ENCODE measurements around the gene SNTB2. TPM values are rescaled to one million over a fixed set of nuclear protein-coding genes. Genes with fewer than 3 reads are reported as not detected.
A peak's percentile ranks its signal among the peaks of the same experiment; 100 is the strongest.
"Not testable (repeated sequence)": the region's sequence is repeated elsewhere in the genome, so short reads cannot be mapped to it uniquely, and the experiment has no call there.

Gene SNTB2
- polyA plus RNA-seq, 1 experiment = 50.5 TPM

DNA sequence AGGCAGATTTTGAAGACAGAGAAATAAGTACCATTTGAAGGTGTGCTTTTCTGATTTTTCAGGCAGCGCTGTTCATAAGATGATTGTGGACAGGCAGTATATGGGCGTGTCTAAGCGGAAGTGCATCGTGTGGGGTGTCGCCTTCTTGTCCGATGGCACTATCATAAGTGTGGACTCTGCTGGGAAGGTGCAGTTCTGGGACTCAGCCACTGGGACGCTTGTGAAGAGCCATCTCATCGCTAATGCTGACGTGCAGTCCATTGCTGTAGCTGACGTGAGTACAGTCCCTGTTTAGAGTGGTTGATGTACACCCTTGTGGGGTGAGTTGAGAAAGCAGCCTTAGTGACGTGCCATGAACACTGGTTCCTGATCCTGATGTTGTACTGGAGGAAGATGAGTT, 43.8 kb upstream of the SNTB2 start:
- H3K27me3 ChIP-seq (ENCODE audit: control insufficient read depth, insufficient read depth, low read length) = no peaks in the 10 kb centered on the region
- no peak for DNase-seq (ENCODE audit: low read depth)
- peaks cover 8% of the 10 kb centered on the region for H3K36me3 ChIP-seq (ENCODE audit: control insufficient read depth, insufficient read depth, low read length)
- ChIA-PET CTCF (no interaction called here), POLR2A (no interaction called here)
- H3K4me3 ChIP-seq (ENCODE audit: low read depth, low read length) = no peak overlapping the region
- TF ChIP-seq, protein P1, sequence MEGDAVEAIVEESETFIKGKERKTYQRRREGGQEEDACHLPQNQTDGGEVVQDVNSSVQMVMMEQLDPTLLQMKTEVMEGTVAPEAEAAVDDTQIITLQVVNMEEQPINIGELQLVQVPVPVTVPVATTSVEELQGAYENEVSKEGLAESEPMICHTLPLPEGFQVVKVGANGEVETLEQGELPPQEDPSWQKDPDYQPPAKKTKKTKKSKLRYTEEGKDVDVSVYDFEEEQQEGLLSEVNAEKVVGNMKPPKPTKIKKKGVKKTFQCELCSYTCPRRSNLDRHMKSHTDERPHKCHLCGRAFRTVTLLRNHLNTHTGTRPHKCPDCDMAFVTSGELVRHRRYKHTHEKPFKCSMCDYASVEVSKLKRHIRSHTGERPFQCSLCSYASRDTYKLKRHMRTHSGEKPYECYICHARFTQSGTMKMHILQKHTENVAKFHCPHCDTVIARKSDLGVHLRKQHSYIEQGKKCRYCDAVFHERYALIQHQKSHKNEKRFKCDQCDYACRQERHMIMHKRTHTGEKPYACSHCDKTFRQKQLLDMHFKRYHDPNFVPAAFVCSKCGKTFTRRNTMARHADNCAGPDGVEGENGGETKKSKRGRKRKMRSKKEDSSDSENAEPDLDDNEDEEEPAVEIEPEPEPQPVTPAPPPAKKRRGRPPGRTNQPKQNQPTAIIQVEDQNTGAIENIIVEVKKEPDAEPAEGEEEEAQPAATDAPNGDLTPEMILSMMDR (IDR thresholded peaks at IDR 0.05; ENCODE audit: insufficient read depth, low read depth, low read length) = no peak

DNA sequence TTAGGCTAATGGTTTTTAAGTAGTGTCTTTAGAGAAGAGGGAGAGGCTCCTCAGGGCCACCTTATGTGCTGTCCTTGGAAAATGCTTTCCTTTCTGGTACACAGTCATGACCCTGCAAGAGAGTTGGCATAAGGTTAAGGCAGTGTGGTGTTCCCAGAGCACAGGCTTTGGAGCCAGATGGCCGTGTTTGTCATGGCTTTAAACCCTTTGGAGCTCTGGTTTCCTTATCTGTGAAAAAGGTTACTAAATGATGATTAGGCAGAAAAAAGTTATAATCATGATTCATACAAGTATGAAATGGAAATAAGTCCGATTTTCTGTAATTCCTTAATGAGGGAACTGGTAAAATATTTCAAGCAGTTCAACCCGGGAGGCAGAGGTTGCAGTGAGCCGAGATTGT, 41.3 kb upstream of the SNTB2 start:
- H3K27me3 ChIP-seq (ENCODE audit: control insufficient read depth, insufficient read depth, low read length) = no peaks in the 10 kb centered on the region
- H3K36me3 ChIP-seq (ENCODE audit: control insufficient read depth, insufficient read depth, low read length) = peaks cover 11% of the 10 kb centered on the region
- ChIA-PET POLR2A (no interaction called here), CTCF (interaction anchor here (0.6 to 2.6 kb wide), 3 partner anchors 143 to 322 kb away, joined by 3 to 8 read pairs (median 3); no protein-coding TSS in a partner anchor)
- TF ChIP-seq, protein P1 (IDR thresholded peaks at IDR 0.05; ENCODE audit: insufficient read depth, low read depth, low read length) = no peak
- no peak overlapping the region for H3K4me3 ChIP-seq (ENCODE audit: low read depth, low read length)
- DNase-seq (ENCODE audit: low read depth) = no peak

DNA sequence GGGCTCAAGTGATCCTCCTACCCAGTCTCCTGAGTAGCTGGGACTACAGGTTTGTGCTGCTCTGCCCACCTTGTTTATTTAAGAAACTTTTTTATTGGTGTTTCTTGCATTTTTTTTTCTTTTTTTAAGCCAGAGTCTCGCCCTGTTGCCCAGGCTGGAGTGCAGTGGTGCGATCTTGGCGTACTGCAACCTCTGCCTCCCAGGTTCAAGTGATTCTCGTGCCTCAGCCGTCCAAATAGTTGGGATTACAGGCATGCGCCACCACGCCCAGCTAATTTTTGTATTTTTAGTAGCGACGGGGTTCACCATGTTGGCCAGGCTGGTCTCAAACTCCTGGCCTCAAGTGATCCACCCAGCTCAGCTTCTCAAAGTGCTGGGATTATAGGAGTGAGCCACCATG, 37.3 kb upstream of the SNTB2 start:
- POLR2A ChIA-PET; H3K4me3 ChIP-seq (ENCODE audit: low read depth, low read length); DNase-seq (ENCODE audit: low read depth); H3K27me3 ChIP-seq (ENCODE audit: control insufficient read depth, insufficient read depth, low read length); H3K36me3 ChIP-seq (ENCODE audit: control insufficient read depth, insufficient read depth, low read length): not testable (repeated sequence)
- CTCF ChIA-PET = interaction anchor here (0.6 to 6.4 kb wide), 18 partner anchors 9 to 232 kb away, joined by 3 to 98 read pairs (median 5); partner anchors contain the start of genes COG8 and PDF

DNA sequence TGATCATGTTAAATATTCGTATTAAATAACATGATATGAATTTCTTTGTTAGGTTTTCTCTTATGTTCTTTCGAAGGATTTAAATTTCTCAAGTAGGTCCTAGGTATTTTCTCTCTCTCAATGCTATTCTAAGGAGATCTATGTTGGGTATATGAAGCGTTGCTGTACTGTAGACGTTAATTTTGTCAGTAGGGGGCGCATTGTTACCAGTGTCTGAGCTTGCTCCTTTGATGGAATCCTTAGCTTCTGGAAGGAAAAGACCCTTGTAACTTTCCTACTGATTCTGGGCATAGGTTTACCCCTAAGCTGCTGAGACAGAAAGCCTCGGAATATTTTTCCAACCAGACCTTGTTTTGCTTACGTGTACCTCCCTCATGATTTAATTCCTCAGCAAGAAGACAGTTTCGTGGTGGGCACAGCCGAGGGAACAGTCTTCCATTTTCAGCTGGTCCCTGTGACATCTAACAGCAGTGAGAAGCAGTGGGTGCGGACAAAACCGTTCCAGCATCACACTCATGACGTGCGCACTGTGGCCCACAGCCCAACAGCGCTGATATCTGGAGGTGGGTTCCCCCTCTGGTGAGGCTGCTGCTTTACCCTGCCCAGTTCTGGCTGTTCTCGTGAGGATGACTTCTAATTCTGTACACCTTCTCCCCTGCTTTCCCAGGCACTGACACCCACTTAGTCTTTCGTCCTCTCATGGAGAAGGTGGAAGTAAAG, 36.7 kb upstream of the SNTB2 start:
- TF ChIP-seq, protein P1 (IDR thresholded peaks at IDR 0.05; ENCODE audit: insufficient read depth, low read depth, low read length) = peak; percentile 73
- no peak overlapping the region for H3K4me3 ChIP-seq (ENCODE audit: low read depth, low read length)
- DNase-seq (ENCODE audit: low read depth) = no peak
- POLR2A ChIA-PET = no interaction called here
- no peaks in the 10 kb centered on the region for H3K27me3 ChIP-seq (ENCODE audit: control insufficient read depth, insufficient read depth, low read length)
- CTCF ChIA-PET = interaction anchor here (0.6 to 6.4 kb wide), 25 partner anchors 8 to 189 kb away, joined by 3 to 98 read pairs (median 4); partner anchors contain the start of genes CHTF8, COG8, PDF and UTP4
- peaks cover 7% of the 10 kb centered on the region for H3K36me3 ChIP-seq (ENCODE audit: control insufficient read depth, insufficient read depth, low read length)

DNA sequence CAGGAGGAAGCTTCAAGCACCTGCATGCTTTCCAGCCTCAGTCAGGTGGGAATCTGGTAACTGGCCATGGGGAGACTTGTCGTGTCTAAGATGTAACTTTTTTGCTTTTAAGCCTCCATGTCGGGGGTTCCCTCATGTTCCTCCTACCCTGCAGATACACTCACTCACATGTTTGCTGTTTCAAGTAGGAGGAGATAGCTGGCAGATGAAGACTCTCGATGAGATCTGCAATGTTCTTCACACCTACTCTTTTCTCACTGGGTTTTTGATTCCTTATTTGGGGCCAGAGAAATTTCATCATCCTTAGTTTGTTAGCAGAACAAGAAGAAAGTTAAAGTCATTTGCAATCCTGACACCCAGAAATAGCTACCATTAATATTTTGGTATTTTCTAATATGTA, 29.8 kb upstream of the SNTB2 start:
- TF ChIP-seq, protein P1 (IDR thresholded peaks at IDR 0.05; ENCODE audit: insufficient read depth, low read depth, low read length) = no peak
- ChIA-PET CTCF (interaction anchor here (1.0 to 1.3 kb wide), 3 partner anchors 129 to 133 kb away, joined by 3 to 8 read pairs (median 5); no protein-coding TSS in a partner anchor), POLR2A (no interaction called here)
- no peaks in the 10 kb centered on the region for H3K27me3 ChIP-seq (ENCODE audit: control insufficient read depth, insufficient read depth, low read length)
- peaks cover 12% of the 10 kb centered on the region for H3K36me3 ChIP-seq (ENCODE audit: control insufficient read depth, insufficient read depth, low read length)
- no peak for DNase-seq (ENCODE audit: low read depth)
- no peak overlapping the region for H3K4me3 ChIP-seq (ENCODE audit: low read depth, low read length)
